ENCODE data around the gene CPTP. TPM values are rescaled to one million over a fixed set of nuclear protein-coding genes. Genes with fewer than 3 reads are reported as not detected.

The CPTP gene
- total RNA-seq, 1 donor from 2014 or later = 20.4 TPM

DNA sequence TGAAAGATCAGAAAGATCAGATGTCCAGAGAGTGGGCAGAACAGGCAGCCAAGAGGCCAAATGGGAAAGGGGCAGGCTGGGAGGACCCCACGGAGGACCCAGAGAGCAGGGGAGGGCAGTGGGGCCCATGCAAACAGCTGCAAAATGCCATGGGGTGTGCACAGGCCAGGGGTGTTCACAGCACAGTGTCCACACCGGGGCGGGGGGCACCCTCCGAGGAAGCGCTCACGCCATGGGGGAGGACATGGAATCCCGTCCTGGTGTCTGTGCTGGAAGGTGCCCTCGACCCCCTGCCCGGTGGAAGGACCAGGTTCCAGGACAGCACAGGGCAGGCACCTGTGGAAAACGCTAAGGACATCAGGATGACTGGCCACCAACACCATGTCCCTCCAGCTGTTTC, 1.6 kb upstream of the CPTP start:
- H3K36me3 ChIP-seq = peaks cover 50% of the 10 kb centered on the region
- intact Hi-C loops (cut with DNase I) = no loop called here
- peaks cover 51% of the 10 kb centered on the region for H3K4me1 ChIP-seq
- H3K27me3 ChIP-seq (ENCODE audit: low read depth) = no peaks in the 10 kb centered on the region
- H3K27ac ChIP-seq = no peak overlapping the region
- H3K4me3 ChIP-seq = no peak overlapping the region
- no peak for ATAC-seq
- no peaks in the 10 kb centered on the region for H3K9me3 ChIP-seq
- no peak for TF ChIP-seq CTCF (IDR thresholded peaks at IDR 0.05)
- DNase-seq = no peak

- ATAC-seq (no peak), DNase-seq (no peak)
- Histone ChIP-seq H3K4me1 (peaks cover 40% of the 10 kb centered on the region), H3K27me3 (ENCODE audit: low read depth) (no peaks in the 10 kb centered on the region), H3K27ac (peak overlapping the region; percentile 91), H3K36me3 (peaks cover 50% of the 10 kb centered on the region), H3K9me3 (no peaks in the 10 kb centered on the region), H3K4me3 (peak overlapping the region; percentile 100)
- no peak for TF ChIP-seq CTCF (IDR thresholded peaks at IDR 0.05)
- intact Hi-C loops (cut with DNase I) = no loop called here
Measured at GRCh38 chr1:1324084-1324523, 498 bp upstream of the CPTP start.

GRCh38 chr1:1325288-1326074, 879 bp downstream of the CPTP start:
- H3K36me3 ChIP-seq = peaks cover 36% of the 10 kb centered on the region
- H3K27ac ChIP-seq = peak overlapping the region; percentile 91
- ATAC-seq (peak in 1 of 2 donors; percentile 0), DNase-seq (no peak)
- intact Hi-C loops (cut with DNase I) = no loop called here
- H3K27me3 ChIP-seq (ENCODE audit: low read depth) = no peaks in the 10 kb centered on the region
- peaks cover 41% of the 10 kb centered on the region for H3K4me1 ChIP-seq
- TF ChIP-seq CTCF (IDR thresholded peaks at IDR 0.05) = no peak
- H3K4me3 ChIP-seq = peak overlapping the region; percentile 100
- H3K9me3 ChIP-seq = no peaks in the 10 kb centered on the region

- Histone ChIP-seq H3K27me3 (ENCODE audit: low read depth) (no peaks in the 10 kb centered on the region), H3K27ac (peak overlapping the region; percentile 91), H3K36me3 (peaks cover 34% of the 10 kb centered on the region), H3K9me3 (no peaks in the 10 kb centered on the region), H3K4me1 (peaks cover 48% of the 10 kb centered on the region), H3K4me3 (peak overlapping the region; percentile 100)
- DNase-seq (no peak), ATAC-seq (no peak)
- TF ChIP-seq CTCF (IDR thresholded peaks at IDR 0.05) = no peak
- intact Hi-C loops (cut with DNase I) = no loop called here
Measured at GRCh38 chr1:1326075-1326605, 1.5 kb downstream of the CPTP start.

DNA sequence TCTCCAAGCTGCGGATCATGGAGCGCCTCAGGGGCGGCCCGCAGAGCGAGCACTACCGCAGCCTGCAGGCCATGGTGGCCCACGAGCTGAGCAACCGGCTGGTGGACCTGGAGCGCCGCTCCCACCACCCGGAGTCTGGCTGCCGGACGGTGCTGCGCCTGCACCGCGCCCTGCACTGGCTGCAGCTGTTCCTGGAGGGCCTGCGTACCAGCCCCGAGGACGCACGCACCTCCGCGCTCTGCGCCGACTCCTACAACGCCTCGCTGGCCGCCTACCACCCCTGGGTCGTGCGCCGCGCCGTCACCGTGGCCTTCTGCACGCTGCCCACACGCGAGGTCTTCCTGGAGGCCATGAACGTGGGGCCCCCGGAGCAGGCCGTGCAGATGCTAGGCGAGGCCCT, 2.7 kb downstream of the CPTP start:
- no peak for TF ChIP-seq CTCF (IDR thresholded peaks at IDR 0.05)
- H3K4me3 ChIP-seq = no peak overlapping the region
- peaks cover 28% of the 10 kb centered on the region for H3K36me3 ChIP-seq
- ATAC-seq (no peak), DNase-seq (no peak)
- H3K27me3 ChIP-seq (ENCODE audit: low read depth) = no peaks in the 10 kb centered on the region
- H3K27ac ChIP-seq = no peak overlapping the region
- H3K4me1 ChIP-seq = peaks cover 43% of the 10 kb centered on the region
- intact Hi-C loops (cut with DNase I) = no loop called here
- no peaks in the 10 kb centered on the region for H3K9me3 ChIP-seq

Measured in lower lobe of right lung (tissue), 2 donors.